ENCODE results near the gene EXOC3L1.

DNA sequence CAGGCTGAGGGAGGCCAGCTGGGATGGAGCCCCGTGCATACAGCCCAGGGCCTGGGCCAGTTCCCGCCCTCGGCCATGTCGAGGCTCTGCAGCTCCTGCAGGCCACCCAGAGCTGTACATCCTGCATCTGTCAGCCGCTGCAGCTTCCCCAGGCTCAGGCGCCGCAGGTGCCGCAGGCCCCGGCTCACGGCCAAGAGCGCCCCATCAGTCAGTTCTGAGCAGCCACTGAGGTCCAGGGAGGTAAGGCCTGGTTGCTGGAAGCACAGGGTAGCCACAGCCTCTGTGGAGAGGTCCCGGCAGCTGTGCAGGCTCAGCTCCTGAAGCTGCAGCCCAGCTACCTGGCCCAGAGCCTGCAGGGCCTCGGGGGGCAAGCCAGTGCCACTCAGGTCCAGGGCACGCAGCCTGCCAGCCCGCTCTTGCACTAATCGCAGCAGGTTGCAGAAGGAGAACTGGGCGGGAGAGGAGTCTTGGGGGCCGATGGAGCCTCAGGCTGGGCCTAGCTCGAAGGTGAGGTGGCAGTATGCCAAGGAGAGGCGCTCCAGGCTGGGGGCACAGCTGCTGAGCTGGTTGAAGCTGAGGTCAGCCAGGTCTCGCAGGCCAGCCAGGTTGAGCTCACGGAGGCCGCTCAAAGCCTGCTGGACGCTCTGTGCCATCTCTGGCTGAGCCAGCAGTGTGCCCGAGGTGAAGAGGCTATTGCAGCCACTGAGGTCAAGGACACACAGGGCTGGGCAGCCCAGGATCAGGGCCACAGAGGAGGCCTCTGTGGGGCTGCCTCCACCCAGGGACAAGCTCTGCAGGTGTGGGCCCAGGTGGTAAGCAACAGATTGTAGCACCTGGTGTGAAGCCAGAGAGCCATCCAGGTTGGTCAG is 20.4 kb upstream of the EXOC3L1 start:
- TF ChIP-seq, protein P1, sequence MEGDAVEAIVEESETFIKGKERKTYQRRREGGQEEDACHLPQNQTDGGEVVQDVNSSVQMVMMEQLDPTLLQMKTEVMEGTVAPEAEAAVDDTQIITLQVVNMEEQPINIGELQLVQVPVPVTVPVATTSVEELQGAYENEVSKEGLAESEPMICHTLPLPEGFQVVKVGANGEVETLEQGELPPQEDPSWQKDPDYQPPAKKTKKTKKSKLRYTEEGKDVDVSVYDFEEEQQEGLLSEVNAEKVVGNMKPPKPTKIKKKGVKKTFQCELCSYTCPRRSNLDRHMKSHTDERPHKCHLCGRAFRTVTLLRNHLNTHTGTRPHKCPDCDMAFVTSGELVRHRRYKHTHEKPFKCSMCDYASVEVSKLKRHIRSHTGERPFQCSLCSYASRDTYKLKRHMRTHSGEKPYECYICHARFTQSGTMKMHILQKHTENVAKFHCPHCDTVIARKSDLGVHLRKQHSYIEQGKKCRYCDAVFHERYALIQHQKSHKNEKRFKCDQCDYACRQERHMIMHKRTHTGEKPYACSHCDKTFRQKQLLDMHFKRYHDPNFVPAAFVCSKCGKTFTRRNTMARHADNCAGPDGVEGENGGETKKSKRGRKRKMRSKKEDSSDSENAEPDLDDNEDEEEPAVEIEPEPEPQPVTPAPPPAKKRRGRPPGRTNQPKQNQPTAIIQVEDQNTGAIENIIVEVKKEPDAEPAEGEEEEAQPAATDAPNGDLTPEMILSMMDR (IDR thresholded peaks at IDR 0.05), result no peak
- TF ChIP-seq POLR2A (IDR thresholded peaks at IDR 0.05), result no peak
